Skin of body (tissue), 2 donors: ENCODE measurements around the gene DGKD. TPM values are rescaled to one million over a fixed set of nuclear protein-coding genes. Genes with fewer than 3 reads are reported as not detected.

Source experiments
- DNase-seq: peaks from one replicate; lab custom pipeline; 2025; lab: John Stamatoyannopoulos, UW
- total RNA-seq: library from RNA; depleted of rRNA; stranded (reverse); fragments of >200 nt; gene quantifications from one replicate; pipeline ENCODE4 v1.2.3, GENCODE V29; 2014

The DGKD gene
- total RNA-seq, 1 donor from 2014 or later: 27.6 TPM

DNA sequence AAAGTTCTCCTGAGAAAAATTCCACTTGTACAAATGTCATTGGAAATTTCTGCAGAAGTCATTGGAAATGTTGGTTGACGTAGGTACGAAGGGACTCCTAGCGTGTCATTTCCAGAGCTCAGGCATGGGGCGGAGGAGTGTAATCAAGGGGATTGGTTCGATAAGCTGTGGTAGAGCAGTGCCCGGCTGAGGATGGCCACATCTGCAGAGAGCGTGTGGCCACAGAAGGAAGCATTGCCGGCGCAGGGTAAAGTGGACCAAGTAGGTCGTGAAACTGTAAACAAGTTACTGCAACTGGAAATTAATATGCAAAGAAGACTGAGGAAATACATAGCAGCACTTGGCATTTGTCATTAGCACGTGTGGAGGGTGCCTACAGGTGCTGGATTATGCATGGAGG is 101.8 kb downstream of the DGKD start:
- DNase-seq: no peak

- no peak for DNase-seq
Observed at GRCh38 chr2:233456934-233457333, 102.6 kb downstream of the DGKD start.

DNA sequence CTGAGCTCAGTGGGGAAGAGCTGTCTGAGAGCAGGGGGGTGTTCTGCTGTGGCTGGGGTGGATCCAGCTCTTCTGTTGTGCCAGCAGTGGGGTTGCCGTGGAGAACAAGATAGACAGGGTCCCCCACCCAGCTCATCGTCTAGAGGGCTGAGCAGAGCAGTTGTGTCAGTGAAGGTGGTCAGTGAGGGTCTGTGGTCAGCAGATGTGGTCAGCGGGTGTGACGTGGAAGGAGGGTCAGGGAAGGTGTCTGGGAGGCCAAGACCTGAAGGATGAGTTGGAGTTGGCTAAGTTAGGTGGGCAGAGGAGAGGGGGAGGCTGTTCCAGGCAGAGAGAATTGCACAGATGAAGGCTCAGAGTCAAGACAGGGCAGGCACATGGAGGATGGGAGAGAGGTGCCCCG is 103.1 kb downstream of the DGKD start:
- DNase-seq: no peak

DNA sequence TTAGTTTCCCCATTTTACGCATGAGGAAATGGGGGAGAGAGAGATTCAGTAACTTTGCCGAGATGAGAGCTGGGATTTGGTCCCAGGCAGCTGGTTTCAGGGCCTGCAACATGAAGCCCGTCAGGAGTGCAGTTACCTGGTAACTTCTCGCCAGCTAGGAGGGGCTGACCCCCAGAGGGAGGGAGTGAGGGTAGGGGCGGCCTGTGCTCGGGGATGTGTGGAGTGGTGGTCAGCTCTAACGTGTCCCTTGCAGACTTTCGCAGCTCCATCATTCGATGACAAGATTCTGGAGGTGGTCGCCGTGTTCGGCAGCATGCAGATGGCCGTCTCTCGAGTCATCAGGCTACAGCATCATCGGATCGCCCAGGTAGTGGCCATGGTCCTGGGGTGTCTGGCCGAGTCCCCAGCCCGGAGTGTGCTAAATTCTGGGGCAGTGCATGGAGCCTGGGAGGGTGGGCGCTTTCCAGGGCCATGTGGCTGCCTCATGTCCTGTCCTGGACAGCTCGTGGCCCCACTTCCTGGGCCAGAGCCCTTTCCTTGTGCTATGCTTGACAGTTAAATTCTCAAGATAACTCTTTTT is 103.8 kb downstream of the DGKD start:
- no peak for DNase-seq

- DNase-seq: no peak
Observed at GRCh38 chr2:233458826-233459225, 104.5 kb downstream of the DGKD start.

DNA sequence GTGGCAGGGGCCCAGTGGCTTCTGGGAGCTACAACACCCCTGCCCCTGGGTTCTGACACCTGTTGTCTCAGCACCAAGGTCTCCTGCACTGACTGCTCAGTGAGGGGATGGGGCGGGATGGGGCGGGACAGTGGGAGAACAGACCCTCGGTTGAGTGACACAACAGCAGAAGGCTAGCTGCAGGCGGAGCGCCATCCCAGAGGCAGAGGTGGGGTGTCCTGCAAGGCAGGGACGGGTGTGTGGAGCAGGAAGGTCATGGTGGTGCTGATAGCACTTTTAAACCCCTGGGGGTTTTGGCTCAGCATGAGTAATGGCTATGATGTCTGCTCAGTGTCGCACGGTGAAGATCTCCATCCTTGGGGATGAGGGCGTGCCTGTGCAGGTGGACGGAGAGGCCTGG is 105.1 kb downstream of the DGKD start:
- no peak for DNase-seq

- no peak for DNase-seq
Observed at GRCh38 chr2:233460726-233461441, 106.6 kb downstream of the DGKD start.

DNA sequence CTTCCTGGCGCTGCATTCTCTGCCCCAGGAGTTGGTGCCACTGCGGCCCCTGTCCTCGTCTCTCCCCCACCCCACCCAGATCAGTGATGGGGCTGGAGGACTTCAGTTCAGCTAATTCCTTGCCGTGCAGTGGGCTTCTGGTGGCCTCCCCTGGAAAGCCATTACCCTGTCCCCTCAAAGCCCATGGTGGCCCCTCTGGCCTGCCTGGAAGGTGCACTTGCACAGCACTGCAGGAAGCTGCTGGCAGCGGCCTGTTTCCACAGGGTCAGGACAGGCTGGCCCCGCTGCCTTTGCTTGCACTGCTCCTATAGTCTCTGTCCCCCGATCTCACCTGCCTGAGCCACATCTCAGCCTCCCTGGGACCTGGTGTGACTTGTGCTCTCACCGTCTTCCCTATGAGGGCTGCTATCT is 107.2 kb downstream of the DGKD start:
- DNase-seq: no peak

GRCh38 chr2:233462202-233462785 is 108.0 kb downstream of the DGKD start:
- DNase-seq: no peak

GRCh38 chr2:233462826-233463470 is 108.7 kb downstream of the DGKD start:
- no peak for DNase-seq

- no peak for DNase-seq
Observed at GRCh38 chr2:233463586-233463985, 109.3 kb downstream of the DGKD start.

- DNase-seq: no peak
Observed at GRCh38 chr2:233464056-233464455, 109.8 kb downstream of the DGKD start.

DNA sequence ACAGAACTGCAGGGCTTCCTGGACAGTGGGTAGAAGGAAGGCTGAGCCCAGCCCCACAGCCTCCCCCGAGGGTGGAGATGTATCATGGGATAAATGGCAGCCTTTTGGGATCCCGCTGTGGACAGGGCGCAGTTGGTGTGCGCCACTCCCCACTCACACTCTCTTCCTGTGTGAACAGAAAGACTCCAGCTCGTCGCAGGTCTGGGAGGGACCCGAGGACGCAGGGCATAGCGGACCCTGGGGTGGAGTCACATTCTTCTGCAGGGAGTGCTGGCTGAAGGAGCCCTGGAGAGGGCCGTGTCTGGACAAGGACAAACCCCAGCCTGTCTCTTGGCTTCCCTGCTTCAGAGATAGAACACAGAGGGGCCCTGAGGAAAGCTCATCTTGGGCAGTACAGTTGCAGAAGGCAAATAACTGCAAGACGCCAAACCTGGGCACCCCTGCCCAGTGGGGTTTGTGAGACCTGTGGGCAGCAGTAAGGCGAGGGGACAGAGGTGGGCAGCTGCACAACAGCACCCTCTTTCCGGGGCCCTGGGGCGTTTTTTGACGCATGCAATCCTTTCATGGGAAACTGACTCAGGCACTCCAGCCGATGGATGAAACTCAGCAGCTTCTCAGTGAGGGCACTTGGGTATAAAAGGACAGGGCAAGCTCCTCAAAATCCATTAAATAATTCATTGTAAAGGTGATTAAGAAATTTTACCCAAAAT is 110.4 kb downstream of the DGKD start:
- no peak for DNase-seq

- DNase-seq: no peak
Observed at GRCh38 chr2:233466991-233467603, 112.8 kb downstream of the DGKD start.

- DNase-seq: no peak
Observed at GRCh38 chr2:233468047-233468740, 113.9 kb downstream of the DGKD start.

DNA sequence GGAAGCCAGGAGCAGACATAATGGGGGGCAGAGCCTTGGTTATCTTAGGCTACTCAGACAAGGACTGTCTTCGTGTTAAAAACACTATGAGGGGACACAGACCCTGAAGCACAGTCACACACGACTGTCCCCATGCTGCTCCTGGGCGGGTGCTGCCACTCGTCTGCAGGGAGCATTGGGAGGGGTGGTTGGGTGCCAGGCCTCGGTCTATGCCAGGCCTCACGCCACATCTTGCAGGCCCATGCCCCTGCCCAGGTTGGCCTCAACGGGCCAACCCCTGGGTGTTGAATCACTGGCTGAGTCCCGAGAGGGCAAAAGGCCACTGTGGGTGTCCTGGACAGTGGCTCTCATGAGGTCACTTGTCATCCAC is 114.4 kb downstream of the DGKD start:
- no peak for DNase-seq

- no peak for DNase-seq
Observed at GRCh38 chr2:233469261-233470010, 115.1 kb downstream of the DGKD start.

GRCh38 chr2:233470011-233470687 is 115.9 kb downstream of the DGKD start:
- DNase-seq: no peak

- no peak for DNase-seq
Observed at GRCh38 chr2:233470839-233471238, 116.5 kb downstream of the DGKD start.
